ENCODE measurements around the gene GALNT10. TPM values are rescaled to one million over a fixed set of nuclear protein-coding genes. Genes with fewer than 3 reads are reported as not detected.

GALNT10 gene
- total RNA-seq, 1 donor from 2014 or later: 27.6 TPM

GRCh38 chr5:154254896-154255295 is 64.4 kb downstream of the GALNT10 start:
- TF ChIP-seq CTCF (IDR thresholded peaks at IDR 0.05; ENCODE audit: insufficient read depth, low read length, poor library complexity, severe bottlenecking): no peak
- DNase-seq (ENCODE audit: low read depth): no peak

GRCh38 chr5:154257046-154257445 is 66.5 kb downstream of the GALNT10 start:
- Histone ChIP-seq H3K36me3 (ENCODE audit: control insufficient read depth, insufficient read depth, low read length) (no peaks in the 10 kb centered on the region), H3K27me3 (ENCODE audit: control insufficient read depth, insufficient read depth, low read length) (no peaks in the 10 kb centered on the region), H3K4me3 (ENCODE audit: low read depth, low read length) (no peak overlapping the region)
- no peak for TF ChIP-seq CTCF (IDR thresholded peaks at IDR 0.05; ENCODE audit: insufficient read depth, low read length, poor library complexity, severe bottlenecking)
- DNase-seq (ENCODE audit: low read depth): no peak

More at GRCh38 chr5:154254896-154255295, 64.4 kb downstream of the GALNT10 start:
- no peaks in the 10 kb centered on the region for H3K27me3 ChIP-seq (ENCODE audit: control insufficient read depth, insufficient read depth, low read length)
- no peak overlapping the region for H3K4me3 ChIP-seq (ENCODE audit: low read depth, low read length)
- H3K36me3 ChIP-seq (ENCODE audit: control insufficient read depth, insufficient read depth, low read length): no peaks in the 10 kb centered on the region

GRCh38 chr5:154258531-154259217 is 68.1 kb downstream of the GALNT10 start:
- no peak for DNase-seq (ENCODE audit: low read depth)
- no peak for TF ChIP-seq CTCF (IDR thresholded peaks at IDR 0.05; ENCODE audit: insufficient read depth, low read length, poor library complexity, severe bottlenecking)
- Histone ChIP-seq H3K36me3 (ENCODE audit: control insufficient read depth, insufficient read depth, low read length) (no peaks in the 10 kb centered on the region), H3K27me3 (ENCODE audit: control insufficient read depth, insufficient read depth, low read length) (no peaks in the 10 kb centered on the region), H3K4me3 (ENCODE audit: low read depth, low read length) (no peak overlapping the region)

- no peaks in the 10 kb centered on the region for H3K27me3 ChIP-seq (ENCODE audit: control insufficient read depth, insufficient read depth, low read length)
- no peak for TF ChIP-seq CTCF (IDR thresholded peaks at IDR 0.05; ENCODE audit: insufficient read depth, low read length, poor library complexity, severe bottlenecking)
- DNase-seq (ENCODE audit: low read depth): no peak
- H3K4me3 ChIP-seq (ENCODE audit: low read depth, low read length): no peak overlapping the region
- no peaks in the 10 kb centered on the region for H3K36me3 ChIP-seq (ENCODE audit: control insufficient read depth, insufficient read depth, low read length)
Observed at GRCh38 chr5:154260224-154260927, 69.8 kb downstream of the GALNT10 start.

- TF ChIP-seq CTCF (IDR thresholded peaks at IDR 0.05; ENCODE audit: insufficient read depth, low read length, poor library complexity, severe bottlenecking): no peak
- no peaks in the 10 kb centered on the region for H3K27me3 ChIP-seq (ENCODE audit: control insufficient read depth, insufficient read depth, low read length)
- H3K4me3 ChIP-seq (ENCODE audit: low read depth, low read length): no peak overlapping the region
- no peaks in the 10 kb centered on the region for H3K36me3 ChIP-seq (ENCODE audit: control insufficient read depth, insufficient read depth, low read length)
- DNase-seq (ENCODE audit: low read depth): no peak
Observed at GRCh38 chr5:154262342-154262741, 71.8 kb downstream of the GALNT10 start.
